Activated naive CD8-positive, alpha-beta T cell treated with anti-CD3 and anti-CD28 coated beads for 36 hours (primary cell): Measurements from ENCODE around the gene GAGE10. TPM values are rescaled to one million over a fixed set of nuclear protein-coding genes. Genes with fewer than 3 reads are reported as not detected.
"Not testable (repeated sequence)": the region's sequence is repeated elsewhere in the genome, so short reads cannot be mapped to it uniquely, and the experiment has no call there.

ENCODE experiments used
- DNase-seq: peaks from one replicate; pipeline ENCODE4 v3.0.0; 2021
- H3K27ac Mint-ChIP-seq: one replicate; pipeline ENCODE4 v1.8.0; 2022; ENCODE audit warnings: mild to moderate bottlenecking, moderate library complexity, mixed read lengths
- H3K27me3 Mint-ChIP-seq: one replicate; pipeline ENCODE4 v1.8.0; 2022; ENCODE audit warnings: mild to moderate bottlenecking, mixed read lengths
- H3K36me3 Mint-ChIP-seq: one replicate; pipeline ENCODE4 v1.8.0; 2021; ENCODE audit warnings: mild to moderate bottlenecking, mixed read lengths
- H3K4me1 Mint-ChIP-seq: one replicate; pipeline ENCODE4 v1.8.0; 2021; ENCODE audit warnings: mixed read lengths
- H3K4me3 Mint-ChIP-seq: one replicate; pipeline ENCODE4 v1.8.0; 2022; ENCODE audit warnings: mild to moderate bottlenecking, moderate library complexity, mixed read lengths
- H3K9me3 Mint-ChIP-seq: one replicate; pipeline ENCODE4 v1.8.0; 2022; ENCODE audit warnings: mixed read lengths
- total RNA-seq, 2 experiments: library from RNA; stranded (reverse); gene quantifications; one replicate each; pipeline ENCODE4 v1.2.3, GENCODE V29; 2021

The GAGE10 gene
- total RNA-seq, 2 experiments from 2014 or later, result not detected

DNA sequence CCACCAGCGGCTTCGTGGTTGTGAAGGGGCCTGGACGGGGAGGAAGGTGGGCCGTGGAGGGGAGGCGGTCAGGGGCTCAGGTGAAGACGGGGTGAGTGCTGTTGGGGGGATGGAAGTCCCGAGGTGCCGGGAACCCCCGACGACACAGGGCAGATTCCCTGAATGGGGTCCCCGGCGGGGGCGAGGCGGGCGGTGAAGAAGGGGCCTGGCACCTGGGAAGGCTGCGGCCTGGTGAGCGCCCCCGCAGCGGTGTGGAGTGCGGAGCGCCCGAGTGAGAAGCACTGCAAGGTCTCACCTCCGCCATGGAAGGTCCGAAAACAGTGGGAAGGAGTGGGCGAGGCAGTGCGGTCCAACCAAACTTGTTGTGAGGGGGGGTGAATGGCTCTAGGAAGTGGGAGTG lies 28.4 kb downstream of the GAGE10 start:
- not testable (repeated sequence) for H3K4me3 Mint-ChIP-seq, H3K27me3 Mint-ChIP-seq, H3K9me3 Mint-ChIP-seq, DNase-seq, H3K4me1 Mint-ChIP-seq, H3K27ac Mint-ChIP-seq, H3K36me3 Mint-ChIP-seq

DNA sequence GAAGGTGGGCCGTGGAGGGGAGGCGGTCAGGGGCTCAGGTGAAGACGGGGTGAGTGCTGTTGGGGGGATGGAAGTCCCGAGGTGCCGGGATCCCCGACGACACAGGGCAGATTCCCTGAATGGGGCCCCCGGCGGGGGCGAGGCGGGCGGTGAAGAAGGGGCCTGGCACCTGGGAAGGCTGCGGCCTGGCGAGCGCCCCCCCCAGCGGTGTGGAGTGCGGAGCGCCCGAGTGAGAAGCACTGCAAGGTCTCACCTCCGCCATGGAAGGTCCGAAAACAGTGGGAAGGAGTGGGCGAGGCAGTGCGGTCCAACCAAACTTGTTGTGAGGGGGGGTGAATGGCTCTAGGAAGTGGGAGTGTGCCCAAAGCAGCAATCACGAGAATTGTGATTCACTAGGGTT lies 38.0 kb downstream of the GAGE10 start:
- H3K27ac Mint-ChIP-seq, DNase-seq, H3K4me3 Mint-ChIP-seq, H3K4me1 Mint-ChIP-seq, H3K9me3 Mint-ChIP-seq, H3K27me3 Mint-ChIP-seq, H3K36me3 Mint-ChIP-seq: not testable (repeated sequence)

DNA sequence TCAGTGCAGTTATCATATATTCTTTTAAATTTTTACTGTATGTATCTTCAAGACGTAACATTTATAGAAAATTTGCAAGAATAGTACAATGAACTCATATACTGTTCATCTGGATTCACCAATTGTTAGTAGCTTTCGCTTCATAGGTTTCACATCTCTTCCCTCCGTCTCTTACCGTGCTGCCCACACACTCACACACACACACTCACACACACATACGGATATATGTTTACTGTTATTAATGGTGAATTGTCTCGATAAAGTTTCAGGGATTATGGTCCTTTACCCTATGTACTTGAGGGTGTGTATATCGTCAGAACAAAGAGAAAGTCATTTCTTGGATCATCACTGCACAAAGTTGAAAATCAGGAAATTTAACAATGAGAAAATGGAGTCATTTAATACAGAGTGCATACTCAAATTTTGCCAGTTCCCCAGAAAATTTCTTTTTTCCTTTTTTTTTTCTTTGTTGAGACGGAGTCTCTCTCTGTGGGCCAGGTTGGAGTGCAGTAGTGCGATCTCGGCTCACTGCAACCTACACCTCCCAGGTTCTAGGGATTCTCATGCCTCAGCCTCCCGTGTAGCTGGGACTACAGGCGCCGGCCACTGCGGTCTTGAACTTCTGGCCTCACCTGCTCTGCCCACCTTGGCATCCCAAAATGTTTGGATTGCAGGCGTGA lies 41.2 kb downstream of the GAGE10 start:
- not testable (repeated sequence) for H3K9me3 Mint-ChIP-seq, DNase-seq, H3K4me1 Mint-ChIP-seq, H3K36me3 Mint-ChIP-seq, H3K27me3 Mint-ChIP-seq, H3K27ac Mint-ChIP-seq, H3K4me3 Mint-ChIP-seq

DNA sequence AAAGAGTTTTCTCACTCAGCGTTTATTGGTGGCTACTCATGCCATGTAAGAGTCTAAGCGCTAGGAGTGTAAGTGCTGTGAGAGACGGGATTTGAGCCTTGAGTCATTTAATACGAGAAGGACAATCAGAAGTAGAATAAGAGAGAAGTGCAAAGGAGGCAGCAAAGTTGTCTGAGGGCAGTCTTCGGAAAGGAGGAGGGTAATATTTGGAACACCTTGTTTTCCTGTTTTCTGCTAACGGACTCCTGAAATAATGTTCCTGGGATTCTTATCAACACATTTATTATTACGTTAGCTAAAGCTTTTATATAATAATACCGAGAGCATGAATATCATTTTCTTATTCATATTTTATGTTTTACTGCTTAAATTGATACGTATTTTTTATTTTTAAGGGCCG lies 42.0 kb downstream of the GAGE10 start:
- H3K4me1 Mint-ChIP-seq, H3K4me3 Mint-ChIP-seq, H3K27ac Mint-ChIP-seq, H3K36me3 Mint-ChIP-seq, H3K27me3 Mint-ChIP-seq, H3K9me3 Mint-ChIP-seq, DNase-seq: not testable (repeated sequence)

DNA sequence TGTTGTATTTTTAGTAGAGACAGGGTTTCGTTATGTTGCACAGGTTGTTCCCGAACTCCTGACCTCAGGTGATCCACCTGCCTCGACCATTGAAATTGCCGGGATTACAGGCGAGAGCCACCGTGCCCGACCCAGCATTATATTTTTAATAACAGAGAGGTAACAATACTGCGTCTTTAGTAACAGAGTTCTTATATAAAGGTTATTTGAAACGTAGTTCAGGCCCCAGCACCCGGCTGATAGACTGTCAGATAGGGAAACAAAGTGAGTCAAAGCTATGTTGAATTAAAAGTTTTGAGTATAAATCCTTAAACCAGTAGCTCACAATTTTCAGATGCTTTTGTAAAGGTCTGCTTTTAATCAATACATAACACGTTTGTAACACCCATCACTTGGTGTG lies 42.7 kb downstream of the GAGE10 start:
- DNase-seq, H3K27me3 Mint-ChIP-seq, H3K36me3 Mint-ChIP-seq, H3K27ac Mint-ChIP-seq, H3K4me3 Mint-ChIP-seq, H3K4me1 Mint-ChIP-seq, H3K9me3 Mint-ChIP-seq: not testable (repeated sequence)

Other genes starting within 250 kb of the GAGE10 start
- gene CCDC120, start 244.6 kb upstream of the GAGE10 start, total RNA-seq, result 1 to 10 TPM; 3.7 to 4.3 TPM
- gene PRAF2, start 229.6 kb upstream of the GAGE10 start, total RNA-seq, result 10 to 100 TPM; 10.1 to 11.9 TPM
- 10 to 100 TPM; 23.7 to 31.1 TPM for gene WDR45, start 223.8 kb upstream of the GAGE10 start, total RNA-seq
- 10 to 100 TPM; 19.9 to 20.0 TPM for gene GPKOW, start 179.9 kb upstream of the GAGE10 start, total RNA-seq
- under 1 TPM; 0.47 to 0.88 TPM for gene MAGIX, start 140.9 kb upstream of the GAGE10 start, total RNA-seq
- gene PLP2, start 131.7 kb upstream of the GAGE10 start, total RNA-seq, result 10 to 100 TPM; 46.8 to 48.2 TPM
- gene PRICKLE3, start 117.3 kb upstream of the GAGE10 start, total RNA-seq, result 10 to 100 TPM; 16.3 to 16.7 TPM
- gene SYP, start 103.5 kb upstream of the GAGE10 start, total RNA-seq, result 1 to 10 TPM; 4.4 to 4.6 TPM
- under 1 TPM; 0.72 to 0.85 TPM for gene CACNA1F, start 70.3 kb upstream of the GAGE10 start, total RNA-seq
- gene CCDC22, start 68.2 kb upstream of the GAGE10 start, total RNA-seq, result 10 to 100 TPM; 18.3 to 18.9 TPM
- gene FOXP3, start 38.9 kb upstream of the GAGE10 start, total RNA-seq, result 10 to 100 TPM; 11.2 to 11.9 TPM
- 1 to 10 TPM; 2.1 to 2.5 TPM for gene PPP1R3F, start 33.9 kb upstream of the GAGE10 start, total RNA-seq
- gene GAGE12J, start 18.4 kb downstream of the GAGE10 start, total RNA-seq, result not detected
- not detected for gene GAGE13, start 27.9 kb downstream of the GAGE10 start, total RNA-seq
- not detected for gene GAGE12C, start 228.5 kb downstream of the GAGE10 start, total RNA-seq
- not detected for gene GAGE12D, start 238.1 kb downstream of the GAGE10 start, total RNA-seq
- not detected for gene GAGE12E, start 247.6 kb downstream of the GAGE10 start, total RNA-seq